IMR-90 (cell line): ENCODE results near the gene BMP2K. TPM values are rescaled to one million over a fixed set of nuclear protein-coding genes. Genes with fewer than 3 reads are reported as not detected.

Source experiments
- ATAC-seq: fragments of 200-7000 bp; cut with Tn5 transposase; 2 replicates; pipeline ENCODE4 v1.9.1; 2020; ENCODE audit warnings: low read depth, mild to moderate bottlenecking, moderate library complexity
- BruUV-seq: library from RNA; stranded (reverse); fragments of 400-500 nt; replicated peaks from 2 replicates; lab custom pipeline; 2021; lab: Mats Ljungman, UMichigan
- CTCF ChIA-PET: fragments of 300-600 bp; formaldehyde crosslinking; extraction: SDS; loops from one replicate; lab custom pipeline; 2021; ENCODE audit warnings: antibody characterized with exemption; lab: Yijun Ruan, JAX
- POLR2A ChIA-PET: fragments of 300-600 bp; sonication (Branson Sonifier 250); formaldehyde crosslinking; loops from one replicate; lab custom pipeline; 2022; ENCODE audit warnings: antibody characterized with exemption; ENCODE audit not compliant: unreplicated experiment; lab: Charles Lee
- DNase-seq: peaks from one replicate; pipeline ENCODE4 v3.0.0; 2013
- H2AFZ ChIP-seq: replicated peaks from 2 replicates; pipeline ENCODE3; 2013; ENCODE audit warnings: low read length, mild to moderate bottlenecking; ENCODE audit not compliant: poor library complexity
- H2AK5ac ChIP-seq: 2 replicates; pipeline ENCODE4 v1.6.1; 2013; ENCODE audit warnings: low read depth, low read length, inconsistent platforms
- H2AK9ac ChIP-seq: replicated peaks from 2 replicates; pipeline ENCODE3; 2013; ENCODE audit warnings: mild to moderate bottlenecking, low read depth, low read length, moderate library complexity; ENCODE audit not compliant: poor library complexity
- H2BK120ac ChIP-seq: 2 replicates; pipeline ENCODE4 v1.6.1; 2013; ENCODE audit warnings: low read depth, low read length, inconsistent platforms
- H2BK15ac ChIP-seq: 3 replicates; pipeline ENCODE4 v1.6.1; 2013; ENCODE audit warnings: low read depth, low read length, inconsistent platforms
- H2BK20ac ChIP-seq: 2 replicates; pipeline ENCODE4 v1.6.1; 2013; ENCODE audit warnings: low read depth, mild to moderate bottlenecking, inconsistent platforms, low read length, moderate library complexity
- H2BK5ac ChIP-seq: 2 replicates; pipeline ENCODE4 v1.6.1; 2013; ENCODE audit warnings: mild to moderate bottlenecking, low read depth, low read length, inconsistent platforms; ENCODE audit not compliant: poor library complexity, severe bottlenecking
- H3K14ac ChIP-seq: replicated peaks from 2 replicates; pipeline ENCODE4 v1.6.1; 2013; ENCODE audit warnings: low read depth, low read length, inconsistent platforms
- H3K18ac ChIP-seq: 2 replicates; pipeline ENCODE4 v1.6.1; 2013; ENCODE audit warnings: low read depth, low read length, control low read depth
- H3K23ac ChIP-seq: 2 replicates; pipeline ENCODE4 v1.6.1; 2013; ENCODE audit warnings: low read depth, low read length, inconsistent platforms
- H3K27ac ChIP-seq: 2 replicates; pipeline ENCODE4 v1.5.1; 2013; ENCODE audit warnings: mild to moderate bottlenecking, control low read depth, low read length; ENCODE audit not compliant: insufficient read depth
- H3K27me3 ChIP-seq: 2 replicates; pipeline ENCODE4 v1.6.1; 2013; ENCODE audit warnings: low read length; ENCODE audit not compliant: control insufficient read depth, insufficient read depth
- H3K36me3 ChIP-seq: 2 replicates; pipeline ENCODE4 v1.6.1; 2013; ENCODE audit warnings: low read length, mixed read lengths; ENCODE audit not compliant: control insufficient read depth, insufficient read depth
- H3K4ac ChIP-seq: 2 replicates; pipeline ENCODE4 v1.6.1; 2013; ENCODE audit warnings: low read depth, low read length, inconsistent platforms
- H3K4me1 ChIP-seq: 2 replicates; pipeline ENCODE4 v1.6.1; 2013; ENCODE audit warnings: low read length, mixed read lengths; ENCODE audit not compliant: control insufficient read depth, insufficient read depth
- H3K4me2 ChIP-seq: 2 replicates; pipeline ENCODE4 v1.6.1; 2013; ENCODE audit warnings: low read depth, mild to moderate bottlenecking, control low read depth, low read length, moderate library complexity
- H3K4me3 ChIP-seq: 2 replicates; pipeline ENCODE4 v1.5.1; 2013; ENCODE audit warnings: low read depth, mild to moderate bottlenecking, control low read depth, low read length, moderate library complexity; ENCODE audit not compliant: insufficient read depth
- H3K56ac ChIP-seq: 2 replicates; pipeline ENCODE4 v1.6.1; 2013; ENCODE audit warnings: low read length, inconsistent platforms; ENCODE audit not compliant: insufficient read depth; ENCODE audit errors: extremely low read depth
- H3K79me1 ChIP-seq, 2 experiments: 2 replicates each; pipeline ENCODE4 v1.6.1; 2013; ENCODE audit warnings: low read length in 2 of 2, inconsistent platforms in 1 of 2, low read depth in 1 of 2
- H3K9ac ChIP-seq: 2 replicates; pipeline ENCODE4 v1.6.1; 2013; ENCODE audit warnings: low read depth, low read length, control low read depth
- H3K9me1 ChIP-seq: 2 replicates; pipeline ENCODE4 v1.6.1; 2013; ENCODE audit warnings: low read length, inconsistent platforms; ENCODE audit not compliant: insufficient read depth
- H3K9me3 ChIP-seq: 2 replicates; pipeline ENCODE4 v1.6.1; 2013; ENCODE audit warnings: low read length; ENCODE audit not compliant: control insufficient read depth, insufficient read depth
- H4K20me1 ChIP-seq: 2 replicates; pipeline ENCODE4 v1.6.1; 2013; ENCODE audit warnings: low read length, inconsistent platforms; ENCODE audit not compliant: insufficient read depth
- H4K5ac ChIP-seq: 2 replicates; pipeline ENCODE4 v1.6.1; 2013; ENCODE audit warnings: mild to moderate bottlenecking, low read depth, low read length, control low read depth
- H4K8ac ChIP-seq, 2 experiments: 2 replicates each; pipeline ENCODE4 v1.6.1; 2013; ENCODE audit warnings: low read depth in 2 of 2, low read length in 2 of 2, control low read depth in 1 of 2, inconsistent platforms in 1 of 2
- H4K91ac ChIP-seq: 2 replicates; pipeline ENCODE4 v1.6.1; 2013; ENCODE audit warnings: low read depth, low read length, inconsistent platforms; ENCODE audit not compliant: insufficient read depth
- BHLHE40 ChIP-seq: fragments of 150-350 bp; IDR thresholded peaks from 2 replicates; pipeline ENCODE4 v1.6.1; 2016; ENCODE audit warnings: mild to moderate bottlenecking, low read depth, low read length
- CEBPB ChIP-seq: IDR thresholded peaks from 2 replicates; pipeline ENCODE4 v1.6.1; 2012; ENCODE audit warnings: low read depth, low read length, improper control_type of control experiment
- FOS ChIP-seq: fragments of 150-350 bp; IDR thresholded peaks from 2 replicates; pipeline ENCODE4 v1.6.1; 2016; ENCODE audit warnings: low read depth, low read length
- MAFK ChIP-seq: IDR thresholded peaks from 2 replicates; pipeline ENCODE4 v1.6.1; 2012; ENCODE audit warnings: low read depth, low read length, improper control_type of control experiment
- MAZ ChIP-seq: IDR thresholded peaks from 2 replicates; pipeline ENCODE4 v1.6.1; 2012; ENCODE audit warnings: low read depth, mild to moderate bottlenecking, low read length, improper control_type of control experiment, moderate library complexity, borderline replicate concordance
- MXI1 ChIP-seq: IDR thresholded peaks from 2 replicates; pipeline ENCODE4 v1.6.1; 2012; ENCODE audit warnings: low read depth, mild to moderate bottlenecking, low read length, moderate library complexity, borderline replicate concordance
- NFE2L2 ChIP-seq: fragments of 150-350 bp; IDR thresholded peaks from 2 replicates; pipeline ENCODE4 v1.6.1; 2016; ENCODE audit warnings: low read depth, mild to moderate bottlenecking, low read length
- POLR2A ChIP-seq: IDR thresholded peaks from 2 replicates; pipeline ENCODE4 v1.6.1; 2012; ENCODE audit warnings: mild to moderate bottlenecking, low read depth, low read length
- RAD21 ChIP-seq: IDR thresholded peaks from 2 replicates; pipeline ENCODE4 v1.6.1; 2012; ENCODE audit warnings: low read length, improper control_type of control experiment
- RCOR1 ChIP-seq: IDR thresholded peaks from 2 replicates; pipeline ENCODE4 v1.6.1; 2012; ENCODE audit warnings: mild to moderate bottlenecking, low read length, improper control_type of control experiment; ENCODE audit not compliant: insufficient replicate concordance
- RFX5 ChIP-seq: IDR thresholded peaks from 2 replicates; pipeline ENCODE4 v1.8.0; 2012; ENCODE audit warnings: low read depth, mild to moderate bottlenecking, low read length, moderate library complexity
- SMC3 ChIP-seq: fragments of 150-350 bp; IDR thresholded peaks from 2 replicates; pipeline ENCODE4 v1.6.1; 2016; ENCODE audit warnings: low read depth, mild to moderate bottlenecking, antibody characterized with exemption, low read length, moderate library complexity
- WGBS, 2 experiments: methylation state at CpG; one replicate each; pipeline versions ENCODE4 v1.1.5 to v1.1.7; 2013; ENCODE audit warnings: missing lambda C conversion rate in 2 of 2; ENCODE audit not compliant: insufficient read length in 1 of 2; ENCODE audit errors: extremely low coverage in 2 of 2; 5-methylcytosine and 5-hydroxymethylcytosine counted together
- dilution Hi-C: fragments of 300-500 bp; cut with HindIII; formaldehyde crosslinking; loops from one replicate; pipeline ENCODE4 v1.14.3; 2018; ENCODE audit warnings: low sequenced_read_pairs; ENCODE audit not compliant: unreplicated experiment
- in situ Hi-C: fragments of 300-500 bp; cut with MboI; formaldehyde crosslinking; loops from 3 replicates; pipeline ENCODE4 v1.14.3; 2019; ENCODE audit warnings: low sequenced_read_pairs, inconsistent platforms, mixed read lengths
- intact Hi-C: fragments of 100-400 bp; cut with micrococcal nuclease; formaldehyde crosslinking; loops from 2 replicates; pipeline ENCODE4 v1.10.0; 2022
- polyA plus RNA-seq, 3 experiments: library from polyadenylated mRNA; depleted of rRNA; stranded (reverse); fragments of >200 nt; gene quantifications; 2 replicates each; pipeline ENCODE4 v1.2.3, GENCODE V29; 2012; ENCODE audit warnings: low replicate concordance in 1 of 3
- total RNA-seq: library from RNA; depleted of rRNA; stranded (reverse); fragments of >200 nt; gene quantifications from 2 replicates; pipeline ENCODE4 v1.2.3, GENCODE V29; 2012
- TF ChIP-seq, protein P1 (sequence below): conservative IDR thresholded peaks from 2 replicates; pipeline ENCODE4 v1.5.1; 2012; ENCODE audit warnings: mild to moderate bottlenecking, low read depth, low read length, improper control_type of control experiment
- TF ChIP-seq, protein P2 (sequence below): fragments of 150-350 bp; IDR thresholded peaks from 2 replicates; pipeline ENCODE4 v1.6.1; 2017; ENCODE audit warnings: mild to moderate bottlenecking, antibody characterized with exemption, low read length, low read depth
- TF ChIP-seq, protein P3 (sequence below): fragments of 150-350 bp; IDR thresholded peaks from 2 replicates; pipeline ENCODE4 v1.6.1; 2016; ENCODE audit warnings: low read depth, mild to moderate bottlenecking, low read length, moderate library complexity, borderline replicate concordance

The BMP2K gene
- total and polyA plus RNA-seq, 2 of the 4 experiments (the other 2 are of a cell fraction): 15.8 to 46.1 TPM

DNA sequence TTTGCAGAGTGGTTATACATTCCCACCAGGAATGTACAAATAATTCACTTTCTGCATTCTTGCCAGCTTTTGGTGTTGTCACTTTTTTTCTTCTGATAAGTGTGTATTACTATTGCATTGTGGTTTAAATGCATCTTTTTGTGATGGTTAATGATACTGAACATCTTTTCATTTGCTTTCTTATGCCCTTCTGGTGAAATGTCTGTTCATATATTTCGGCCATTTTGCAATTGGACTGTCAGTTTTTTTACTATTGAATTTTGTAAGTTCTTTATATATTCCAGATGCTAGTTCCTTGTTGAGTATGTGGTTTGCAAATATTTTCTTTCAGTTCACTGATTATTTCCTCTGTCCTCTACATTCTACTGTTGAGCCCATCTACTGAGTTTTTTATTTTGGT is 19.4 kb upstream of the BMP2K start:
- no peak overlapping the region for H3K9ac ChIP-seq
- no peak overlapping the region for H3K27ac ChIP-seq
- H4K8ac ChIP-seq: no peak overlapping the region
- no peak overlapping the region for H2BK20ac ChIP-seq
- in situ Hi-C loops: no loop called here
- ChIA-PET CTCF (interaction anchor here (1.0 kb wide), 1 partner anchor 11 kb away, joined by 3 read pairs; no protein-coding TSS in a partner anchor), POLR2A (no interaction called here)
- no peak overlapping the region for H2AK5ac ChIP-seq
- H4K5ac ChIP-seq: no peak overlapping the region
- no peak overlapping the region for H3K4me2 ChIP-seq
- intact Hi-C loops: no loop called here
- no TSS peak for BruUV-seq
- no peaks in the 10 kb centered on the region for H3K9me1 ChIP-seq
- H3K4me3 ChIP-seq: no peak overlapping the region
- DNase-seq (no peak), ATAC-seq (no peak)
- H3K14ac ChIP-seq: no peak overlapping the region
- H3K18ac ChIP-seq: no peak overlapping the region
- no peak overlapping the region for H2BK15ac ChIP-seq
- no peak overlapping the region for H3K56ac ChIP-seq
- H2AFZ ChIP-seq: no peak overlapping the region
- H2BK5ac ChIP-seq: no peak overlapping the region
- no peak overlapping the region for H2AK9ac ChIP-seq
- dilution Hi-C loops: no loop called here
- no peaks in the 10 kb centered on the region for H4K20me1 ChIP-seq
- H3K27me3 ChIP-seq: no peaks in the 10 kb centered on the region
- H3K9me3 ChIP-seq: no peaks in the 10 kb centered on the region
- no peak overlapping the region for H3K4ac ChIP-seq
- H2BK120ac ChIP-seq: no peak overlapping the region
- no peak overlapping the region for H3K23ac ChIP-seq
- no peaks in the 10 kb centered on the region for H3K4me1 ChIP-seq
- no CpG with 5 or more reads among the region's 1 CpG for WGBS, 2 experiments
- no peak for TF ChIP-seq MAZ
- TF ChIP-seq MAFK: no peak
- TF ChIP-seq NFE2L2: no peak
- TF ChIP-seq, protein P1, sequence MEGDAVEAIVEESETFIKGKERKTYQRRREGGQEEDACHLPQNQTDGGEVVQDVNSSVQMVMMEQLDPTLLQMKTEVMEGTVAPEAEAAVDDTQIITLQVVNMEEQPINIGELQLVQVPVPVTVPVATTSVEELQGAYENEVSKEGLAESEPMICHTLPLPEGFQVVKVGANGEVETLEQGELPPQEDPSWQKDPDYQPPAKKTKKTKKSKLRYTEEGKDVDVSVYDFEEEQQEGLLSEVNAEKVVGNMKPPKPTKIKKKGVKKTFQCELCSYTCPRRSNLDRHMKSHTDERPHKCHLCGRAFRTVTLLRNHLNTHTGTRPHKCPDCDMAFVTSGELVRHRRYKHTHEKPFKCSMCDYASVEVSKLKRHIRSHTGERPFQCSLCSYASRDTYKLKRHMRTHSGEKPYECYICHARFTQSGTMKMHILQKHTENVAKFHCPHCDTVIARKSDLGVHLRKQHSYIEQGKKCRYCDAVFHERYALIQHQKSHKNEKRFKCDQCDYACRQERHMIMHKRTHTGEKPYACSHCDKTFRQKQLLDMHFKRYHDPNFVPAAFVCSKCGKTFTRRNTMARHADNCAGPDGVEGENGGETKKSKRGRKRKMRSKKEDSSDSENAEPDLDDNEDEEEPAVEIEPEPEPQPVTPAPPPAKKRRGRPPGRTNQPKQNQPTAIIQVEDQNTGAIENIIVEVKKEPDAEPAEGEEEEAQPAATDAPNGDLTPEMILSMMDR: no peak
- no peak for TF ChIP-seq MXI1
- no peak for TF ChIP-seq FOS
- TF ChIP-seq POLR2A: no peak
- TF ChIP-seq, protein P2, sequence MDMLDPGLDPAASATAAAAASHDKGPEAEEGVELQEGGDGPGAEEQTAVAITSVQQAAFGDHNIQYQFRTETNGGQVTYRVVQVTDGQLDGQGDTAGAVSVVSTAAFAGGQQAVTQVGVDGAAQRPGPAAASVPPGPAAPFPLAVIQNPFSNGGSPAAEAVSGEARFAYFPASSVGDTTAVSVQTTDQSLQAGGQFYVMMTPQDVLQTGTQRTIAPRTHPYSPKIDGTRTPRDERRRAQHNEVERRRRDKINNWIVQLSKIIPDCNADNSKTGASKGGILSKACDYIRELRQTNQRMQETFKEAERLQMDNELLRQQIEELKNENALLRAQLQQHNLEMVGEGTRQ: no peak
- TF ChIP-seq CEBPB: no peak
- no peak for TF ChIP-seq RFX5
- TF ChIP-seq, protein P3, sequence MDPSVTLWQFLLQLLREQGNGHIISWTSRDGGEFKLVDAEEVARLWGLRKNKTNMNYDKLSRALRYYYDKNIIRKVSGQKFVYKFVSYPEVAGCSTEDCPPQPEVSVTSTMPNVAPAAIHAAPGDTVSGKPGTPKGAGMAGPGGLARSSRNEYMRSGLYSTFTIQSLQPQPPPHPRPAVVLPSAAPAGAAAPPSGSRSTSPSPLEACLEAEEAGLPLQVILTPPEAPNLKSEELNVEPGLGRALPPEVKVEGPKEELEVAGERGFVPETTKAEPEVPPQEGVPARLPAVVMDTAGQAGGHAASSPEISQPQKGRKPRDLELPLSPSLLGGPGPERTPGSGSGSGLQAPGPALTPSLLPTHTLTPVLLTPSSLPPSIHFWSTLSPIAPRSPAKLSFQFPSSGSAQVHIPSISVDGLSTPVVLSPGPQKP: no peak
- TF ChIP-seq BHLHE40: no peak
- TF ChIP-seq RCOR1: no peak
- no peak for TF ChIP-seq RAD21
- no peak for TF ChIP-seq SMC3
- no peak overlapping the region for H4K91ac ChIP-seq
- H3K36me3 ChIP-seq: no peaks in the 10 kb centered on the region
- no peaks in the 10 kb centered on the region for H3K79me1 ChIP-seq
